Lower lobe of right lung (tissue), 2 donors: ENCODE results near the gene LGALS9B. TPM values are rescaled to one million over a fixed set of nuclear protein-coding genes. Genes with fewer than 3 reads are reported as not detected.
A peak's percentile ranks its signal among the peaks of the same experiment; 100 is the strongest.
"Not testable (repeated sequence)": the region's sequence is repeated elsewhere in the genome, so short reads cannot be mapped to it uniquely, and the experiment has no call there.

Experiments
- ATAC-seq, 2 donors: fragments of 200-7000 bp; cut with Tn5 transposase; one replicate each; pipeline ENCODE4 v1.9.1; 2020 to 2022; ENCODE audit warnings: mild to moderate bottlenecking in 2 of 2, moderate library complexity in 2 of 2
- DNase-seq: peaks from one replicate; pipeline ENCODE4 v3.0.0-alpha.2; 2020
- H3K27ac ChIP-seq: fragments of 200-600 bp; one replicate; pipeline ENCODE4 v1.8.0; 2022
- H3K27me3 ChIP-seq: fragments of 200-600 bp; one replicate; pipeline ENCODE4 v1.8.0; 2022; ENCODE audit warnings: low read depth
- H3K36me3 ChIP-seq: fragments of 200-600 bp; one replicate; pipeline ENCODE4 v1.8.0; 2022; ENCODE audit warnings: mild to moderate bottlenecking
- H3K4me1 ChIP-seq: fragments of 200-600 bp; one replicate; pipeline ENCODE4 v1.8.0; 2022
- H3K4me3 ChIP-seq: fragments of 200-600 bp; one replicate; pipeline ENCODE4 v1.8.0; 2022; ENCODE audit warnings: mild to moderate bottlenecking
- H3K9me3 ChIP-seq: fragments of 200-600 bp; one replicate; pipeline ENCODE4 v1.8.0; 2022
- intact Hi-C: fragments of 100-400 bp; cut with DNase I; formaldehyde crosslinking; loops from one replicate; pipeline ENCODE4 v1.11.0; 2022
- total RNA-seq: library from RNA; stranded (reverse); fragmentation: NEBNext Ultra II Directional; extraction: Animal tissue kit (Norgen Biotek cat#: 25700); gene quantifications from one replicate; pipeline ENCODE4 v1.2.1, GENCODE V29; 2021
- donor health status: DM: no; HTN: yes; CAD: no; lungs with severe emphysema.

Gene LGALS9B
- total RNA-seq, 1 donor from 2014 or later: not detected

- H3K9me3 ChIP-seq, H3K27ac ChIP-seq, ATAC-seq, intact Hi-C loops, H3K36me3 ChIP-seq, H3K4me1 ChIP-seq, DNase-seq, H3K27me3 ChIP-seq, H3K4me3 ChIP-seq: not testable (repeated sequence)
These were observed 24.8 kb upstream of the LGALS9B start for GRCh38 chr17:20492099-20492498.

- ATAC-seq, H3K36me3 ChIP-seq, DNase-seq, H3K9me3 ChIP-seq, H3K27me3 ChIP-seq, H3K4me3 ChIP-seq, intact Hi-C loops, H3K4me1 ChIP-seq, H3K27ac ChIP-seq: not testable (repeated sequence)
These were observed 17.6 kb upstream of the LGALS9B start for GRCh38 chr17:20484930-20485329.

- H3K4me1 ChIP-seq, H3K4me3 ChIP-seq, H3K36me3 ChIP-seq, H3K27ac ChIP-seq, ATAC-seq, H3K27me3 ChIP-seq, intact Hi-C loops, H3K9me3 ChIP-seq, DNase-seq: not testable (repeated sequence)
These were observed 12.7 kb upstream of the LGALS9B start for GRCh38 chr17:20479889-20480591.

GRCh38 chr17:20477398-20478071, 10.2 kb upstream of the LGALS9B start:
- H3K9me3 ChIP-seq, H3K27ac ChIP-seq, H3K36me3 ChIP-seq, DNase-seq, H3K27me3 ChIP-seq, H3K4me3 ChIP-seq, ATAC-seq, H3K4me1 ChIP-seq, intact Hi-C loops: not testable (repeated sequence)

- DNase-seq, intact Hi-C loops, H3K27ac ChIP-seq, H3K27me3 ChIP-seq, ATAC-seq, H3K9me3 ChIP-seq, H3K36me3 ChIP-seq, H3K4me1 ChIP-seq, H3K4me3 ChIP-seq: not testable (repeated sequence)
These were observed 7.9 kb upstream of the LGALS9B start for GRCh38 chr17:20475137-20475831.

- H3K4me3 ChIP-seq, DNase-seq, H3K27me3 ChIP-seq, H3K9me3 ChIP-seq, ATAC-seq, intact Hi-C loops, H3K27ac ChIP-seq, H3K36me3 ChIP-seq, H3K4me1 ChIP-seq: not testable (repeated sequence)
These were observed 6.7 kb upstream of the LGALS9B start for GRCh38 chr17:20474081-20474480.

GRCh38 chr17:20469946-20470345, 2.6 kb upstream of the LGALS9B start:
- intact Hi-C loops, H3K4me1 ChIP-seq: not testable (repeated sequence)

GRCh38 chr17:20469107-20469506, 1.8 kb upstream of the LGALS9B start:
- H3K27me3 ChIP-seq, H3K36me3 ChIP-seq, H3K4me1 ChIP-seq, DNase-seq, H3K9me3 ChIP-seq, H3K27ac ChIP-seq, intact Hi-C loops, ATAC-seq, H3K4me3 ChIP-seq: not testable (repeated sequence)

More at GRCh38 chr17:20469946-20470345, 2.6 kb upstream of the LGALS9B start:
- H3K27ac ChIP-seq, H3K9me3 ChIP-seq, H3K4me3 ChIP-seq, DNase-seq, H3K27me3 ChIP-seq, ATAC-seq, H3K36me3 ChIP-seq: not testable (repeated sequence)

GRCh38 chr17:20466999-20467398, 340 bp downstream of the LGALS9B start:
- intact Hi-C loops, H3K4me3 ChIP-seq, H3K27ac ChIP-seq, H3K9me3 ChIP-seq, H3K4me1 ChIP-seq, DNase-seq, H3K27me3 ChIP-seq, H3K36me3 ChIP-seq: not testable (repeated sequence)
- ATAC-seq: peak in 1 of 2 donors; percentile 24

GRCh38 chr17:20466553-20466952, 786 bp downstream of the LGALS9B start:
- DNase-seq, H3K27ac ChIP-seq, ATAC-seq, H3K4me3 ChIP-seq, H3K4me1 ChIP-seq, intact Hi-C loops, H3K27me3 ChIP-seq, H3K9me3 ChIP-seq, H3K36me3 ChIP-seq: not testable (repeated sequence)

- H3K27me3 ChIP-seq, DNase-seq, intact Hi-C loops, H3K36me3 ChIP-seq, H3K27ac ChIP-seq, ATAC-seq, H3K4me3 ChIP-seq, H3K4me1 ChIP-seq, H3K9me3 ChIP-seq: not testable (repeated sequence)
These were observed 1.8 kb downstream of the LGALS9B start for GRCh38 chr17:20465535-20465934.

- H3K27me3 ChIP-seq, H3K9me3 ChIP-seq, H3K4me1 ChIP-seq, H3K36me3 ChIP-seq, ATAC-seq, DNase-seq, H3K4me3 ChIP-seq, H3K27ac ChIP-seq, intact Hi-C loops: not testable (repeated sequence)
These were observed 2.4 kb downstream of the LGALS9B start for GRCh38 chr17:20464854-20465414.

GRCh38 chr17:20462158-20462557, 5.2 kb downstream of the LGALS9B start:
- H3K27ac ChIP-seq, DNase-seq, H3K4me3 ChIP-seq, H3K9me3 ChIP-seq, ATAC-seq, intact Hi-C loops, H3K36me3 ChIP-seq, H3K4me1 ChIP-seq, H3K27me3 ChIP-seq: not testable (repeated sequence)
